NAMALWA (cell line): ENCODE data around the gene RTEL1.

Experiments
- DNase-seq: peaks from one replicate; pipeline ENCODE4 v3.0.0-alpha.2; 2015; ENCODE audit warnings: low spot score

The RTEL1 gene

GRCh38 chr20:63741676-63742380 lies 83.7 kb downstream of the RTEL1 start:
- DNase-seq: no peak

DNA sequence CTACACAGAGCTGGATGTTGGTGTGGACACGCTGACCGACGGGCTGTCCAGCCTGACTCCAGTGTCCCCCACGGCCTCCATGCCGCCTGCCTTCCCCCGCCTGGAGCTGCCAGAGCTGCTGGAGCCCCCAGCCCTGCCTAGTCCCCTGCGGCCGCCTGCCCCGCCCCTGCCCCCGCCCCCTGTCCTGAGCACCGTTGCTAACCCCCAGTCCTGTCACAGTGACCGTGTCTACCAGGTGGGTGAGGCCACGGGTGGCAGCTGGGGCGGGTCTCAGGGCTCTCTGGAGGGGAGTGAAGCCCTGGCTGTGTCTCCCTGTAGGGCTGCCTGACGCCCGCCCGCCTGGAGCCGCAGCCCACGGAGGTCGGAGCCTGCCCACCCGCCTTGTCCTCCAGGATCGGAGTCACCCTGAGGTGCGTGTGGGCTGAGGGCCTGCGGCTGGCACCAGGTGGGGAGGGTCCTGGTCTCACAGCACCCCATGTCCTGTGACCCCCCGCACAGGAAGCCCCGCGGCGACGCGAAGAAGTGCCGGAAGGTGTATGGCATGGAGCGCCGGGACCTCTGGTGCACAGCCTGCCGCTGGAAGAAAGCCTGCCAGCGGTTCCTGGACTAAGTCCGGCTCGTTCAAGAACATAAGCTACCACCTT lies 84.4 kb downstream of the RTEL1 start:
- DNase-seq: no peak

- no peak for DNase-seq
Measured at GRCh38 chr20:63743210-63743970, 85.3 kb downstream of the RTEL1 start.

GRCh38 chr20:63744158-63744557 lies 86.0 kb downstream of the RTEL1 start:
- DNase-seq: no peak

GRCh38 chr20:63744574-63745423 lies 86.7 kb downstream of the RTEL1 start:
- no peak for DNase-seq

DNA sequence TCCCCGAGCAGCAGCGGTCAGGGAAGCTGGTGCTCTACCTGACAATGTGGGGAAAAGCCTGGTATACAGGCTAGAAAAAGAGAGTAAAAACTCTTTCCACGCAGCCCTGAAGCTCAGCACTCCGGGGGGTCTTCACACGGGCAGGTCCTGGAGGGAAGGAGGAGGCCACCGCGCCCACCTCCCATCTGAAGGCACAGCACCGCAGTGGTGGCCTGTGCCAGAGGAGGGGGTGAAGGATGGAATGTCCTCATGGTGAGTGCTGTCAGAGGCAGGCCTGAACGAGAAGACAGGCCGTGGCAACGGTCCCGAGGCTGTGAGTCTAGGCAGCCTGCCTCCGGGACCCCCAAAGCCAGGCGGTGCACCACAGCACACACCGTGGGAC lies 87.3 kb downstream of the RTEL1 start:
- DNase-seq: no peak
